HL-60 (cell line): ENCODE data around the gene KCNQ1.

Source experiments
- GABPA ChIP-seq: IDR thresholded peaks from 2 replicates; pipeline ENCODE4 v1.6.1; 2012; ENCODE audit warnings: low read depth
- POLR2AphosphoS5 ChIP-seq: IDR thresholded peaks from 2 replicates; pipeline ENCODE4 v1.6.1; 2012; ENCODE audit warnings: low read depth
- SPI1 ChIP-seq: IDR thresholded peaks from 2 replicates; pipeline ENCODE4 v1.6.1; 2012; ENCODE audit warnings: low read depth, mild to moderate bottlenecking, borderline replicate concordance
- TF ChIP-seq, protein P1 (sequence below): IDR thresholded peaks from one replicate; pipeline ENCODE4 v1.5.1; 2011; ENCODE audit warnings: low read length, control low read depth, inconsistent platforms; ENCODE audit not compliant: insufficient read depth
- TF ChIP-seq, protein P2 (sequence below): IDR thresholded peaks from 2 replicates; pipeline ENCODE4 v1.6.1; 2012; ENCODE audit warnings: low read depth; ENCODE audit not compliant: insufficient replicate concordance

GRCh38 chr11:2409126-2409525 lies 35.7 kb upstream of the KCNQ1 start:
- TF ChIP-seq, protein P1, sequence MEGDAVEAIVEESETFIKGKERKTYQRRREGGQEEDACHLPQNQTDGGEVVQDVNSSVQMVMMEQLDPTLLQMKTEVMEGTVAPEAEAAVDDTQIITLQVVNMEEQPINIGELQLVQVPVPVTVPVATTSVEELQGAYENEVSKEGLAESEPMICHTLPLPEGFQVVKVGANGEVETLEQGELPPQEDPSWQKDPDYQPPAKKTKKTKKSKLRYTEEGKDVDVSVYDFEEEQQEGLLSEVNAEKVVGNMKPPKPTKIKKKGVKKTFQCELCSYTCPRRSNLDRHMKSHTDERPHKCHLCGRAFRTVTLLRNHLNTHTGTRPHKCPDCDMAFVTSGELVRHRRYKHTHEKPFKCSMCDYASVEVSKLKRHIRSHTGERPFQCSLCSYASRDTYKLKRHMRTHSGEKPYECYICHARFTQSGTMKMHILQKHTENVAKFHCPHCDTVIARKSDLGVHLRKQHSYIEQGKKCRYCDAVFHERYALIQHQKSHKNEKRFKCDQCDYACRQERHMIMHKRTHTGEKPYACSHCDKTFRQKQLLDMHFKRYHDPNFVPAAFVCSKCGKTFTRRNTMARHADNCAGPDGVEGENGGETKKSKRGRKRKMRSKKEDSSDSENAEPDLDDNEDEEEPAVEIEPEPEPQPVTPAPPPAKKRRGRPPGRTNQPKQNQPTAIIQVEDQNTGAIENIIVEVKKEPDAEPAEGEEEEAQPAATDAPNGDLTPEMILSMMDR: no peak
- TF ChIP-seq POLR2AphosphoS5 (no peak), GABPA (no peak), SPI1 (no peak)
- TF ChIP-seq, protein P2, sequence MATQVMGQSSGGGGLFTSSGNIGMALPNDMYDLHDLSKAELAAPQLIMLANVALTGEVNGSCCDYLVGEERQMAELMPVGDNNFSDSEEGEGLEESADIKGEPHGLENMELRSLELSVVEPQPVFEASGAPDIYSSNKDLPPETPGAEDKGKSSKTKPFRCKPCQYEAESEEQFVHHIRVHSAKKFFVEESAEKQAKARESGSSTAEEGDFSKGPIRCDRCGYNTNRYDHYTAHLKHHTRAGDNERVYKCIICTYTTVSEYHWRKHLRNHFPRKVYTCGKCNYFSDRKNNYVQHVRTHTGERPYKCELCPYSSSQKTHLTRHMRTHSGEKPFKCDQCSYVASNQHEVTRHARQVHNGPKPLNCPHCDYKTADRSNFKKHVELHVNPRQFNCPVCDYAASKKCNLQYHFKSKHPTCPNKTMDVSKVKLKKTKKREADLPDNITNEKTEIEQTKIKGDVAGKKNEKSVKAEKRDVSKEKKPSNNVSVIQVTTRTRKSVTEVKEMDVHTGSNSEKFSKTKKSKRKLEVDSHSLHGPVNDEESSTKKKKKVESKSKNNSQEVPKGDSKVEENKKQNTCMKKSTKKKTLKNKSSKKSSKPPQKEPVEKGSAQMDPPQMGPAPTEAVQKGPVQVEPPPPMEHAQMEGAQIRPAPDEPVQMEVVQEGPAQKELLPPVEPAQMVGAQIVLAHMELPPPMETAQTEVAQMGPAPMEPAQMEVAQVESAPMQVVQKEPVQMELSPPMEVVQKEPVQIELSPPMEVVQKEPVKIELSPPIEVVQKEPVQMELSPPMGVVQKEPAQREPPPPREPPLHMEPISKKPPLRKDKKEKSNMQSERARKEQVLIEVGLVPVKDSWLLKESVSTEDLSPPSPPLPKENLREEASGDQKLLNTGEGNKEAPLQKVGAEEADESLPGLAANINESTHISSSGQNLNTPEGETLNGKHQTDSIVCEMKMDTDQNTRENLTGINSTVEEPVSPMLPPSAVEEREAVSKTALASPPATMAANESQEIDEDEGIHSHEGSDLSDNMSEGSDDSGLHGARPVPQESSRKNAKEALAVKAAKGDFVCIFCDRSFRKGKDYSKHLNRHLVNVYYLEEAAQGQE: no peak
